ENCODE results near the gene PLEKHA7.

PLEKHA7 gene

GRCh38 chr11:16839821-16840220, 174.4 kb downstream of the PLEKHA7 start:
- Histone ChIP-seq H3K27me3 (ENCODE audit: insufficient read depth, poor library complexity, severe bottlenecking) (no peaks in the 10 kb centered on the region), H3K4me3 (replicated peaks; ENCODE audit: insufficient read depth, low read length) (no peak overlapping the region), H3K27ac (replicated peaks) (no peak overlapping the region)
- no peak for DNase-seq (ENCODE audit: low read depth in 1 of 2, low spot score in 1 of 2)
- no peak for TF ChIP-seq GABPA (IDR thresholded peaks at IDR 0.05; ENCODE audit: low read depth)
- no peak for TF ChIP-seq SPI1 (IDR thresholded peaks at IDR 0.05; ENCODE audit: borderline replicate concordance, low read depth)
- no peak for TF ChIP-seq POLR2AphosphoS5 (IDR thresholded peaks at IDR 0.05; ENCODE audit: low read depth)
- no peak for TF ChIP-seq CTCF (IDR thresholded peaks at IDR 0.05; ENCODE audit: insufficient read depth, low read length)

GRCh38 chr11:16834384-16834783, 179.8 kb downstream of the PLEKHA7 start:
- Histone ChIP-seq H3K27me3 (ENCODE audit: insufficient read depth, poor library complexity, severe bottlenecking) (no peaks in the 10 kb centered on the region), H3K4me3 (replicated peaks; ENCODE audit: insufficient read depth, low read length) (no peak overlapping the region), H3K27ac (replicated peaks) (no peak overlapping the region)
- TF ChIP-seq GABPA (IDR thresholded peaks at IDR 0.05; ENCODE audit: low read depth), result no peak
- no peak for TF ChIP-seq SPI1 (IDR thresholded peaks at IDR 0.05; ENCODE audit: borderline replicate concordance, low read depth)
- no peak for TF ChIP-seq REST (IDR thresholded peaks at IDR 0.05; ENCODE audit: insufficient replicate concordance, low read depth)
- TF ChIP-seq POLR2AphosphoS5 (IDR thresholded peaks at IDR 0.05; ENCODE audit: low read depth), result no peak
- TF ChIP-seq CTCF (IDR thresholded peaks at IDR 0.05; ENCODE audit: insufficient read depth, low read length), result no peak
- no peak for DNase-seq (ENCODE audit: low read depth in 1 of 2, low spot score in 1 of 2)

- Histone ChIP-seq H3K27ac (replicated peaks) (no peak overlapping the region), H3K4me3 (replicated peaks; ENCODE audit: insufficient read depth, low read length) (no peak overlapping the region), H3K27me3 (ENCODE audit: insufficient read depth, poor library complexity, severe bottlenecking) (no peaks in the 10 kb centered on the region)
- no peak for DNase-seq (ENCODE audit: low read depth in 1 of 2, low spot score in 1 of 2)
- TF ChIP-seq CTCF (IDR thresholded peaks at IDR 0.05; ENCODE audit: insufficient read depth, low read length), result no peak
- TF ChIP-seq GABPA (IDR thresholded peaks at IDR 0.05; ENCODE audit: low read depth), result no peak
- no peak for TF ChIP-seq POLR2AphosphoS5 (IDR thresholded peaks at IDR 0.05; ENCODE audit: low read depth)
- TF ChIP-seq SPI1 (IDR thresholded peaks at IDR 0.05; ENCODE audit: borderline replicate concordance, low read depth), result no peak
- no peak for TF ChIP-seq REST (IDR thresholded peaks at IDR 0.05; ENCODE audit: insufficient replicate concordance, low read depth)
These were observed 181.2 kb downstream of the PLEKHA7 start for GRCh38 chr11:16833026-16833425.

- Histone ChIP-seq H3K4me3 (replicated peaks; ENCODE audit: insufficient read depth, low read length) (no peak overlapping the region), H3K27me3 (ENCODE audit: insufficient read depth, poor library complexity, severe bottlenecking) (no peaks in the 10 kb centered on the region), H3K27ac (replicated peaks) (no peak overlapping the region)
- TF ChIP-seq SPI1 (IDR thresholded peaks at IDR 0.05; ENCODE audit: borderline replicate concordance, low read depth), result no peak
- no peak for TF ChIP-seq CTCF (IDR thresholded peaks at IDR 0.05; ENCODE audit: insufficient read depth, low read length)
- no peak for TF ChIP-seq REST (IDR thresholded peaks at IDR 0.05; ENCODE audit: insufficient replicate concordance, low read depth)
- TF ChIP-seq GABPA (IDR thresholded peaks at IDR 0.05; ENCODE audit: low read depth), result no peak
- no peak for TF ChIP-seq POLR2AphosphoS5 (IDR thresholded peaks at IDR 0.05; ENCODE audit: low read depth)
- no peak for DNase-seq (ENCODE audit: low read depth in 1 of 2, low spot score in 1 of 2)
These were observed 182.0 kb downstream of the PLEKHA7 start for GRCh38 chr11:16832193-16832539.
